ENCODE data around the gene SLC25A12. TPM values are rescaled to one million over a fixed set of nuclear protein-coding genes. Genes with fewer than 3 reads are reported as not detected.

SLC25A12 gene
- total and polyA plus RNA-seq, 7 donors, result 12.0 to 77.8 (median 53.5) TPM

- Histone ChIP-seq H3K27me3 (no peaks in the 10 kb centered on the region), H3K27ac (no peak overlapping the region), H3K36me3 (peaks cover 17 to 65% (median 35%) of the 10 kb centered on the region in 4 donors), H3K9me3 (no peaks in the 10 kb centered on the region), H3K4me1 (no peaks in the 10 kb centered on the region), H3K4me3 (no peak overlapping the region)
- 1 to 96% methylated on average over 2 of the region's 2 CpGs for WGBS, 2 donors
- no peak for DNase-seq
- no peak for TF ChIP-seq EP300 (IDR thresholded peaks at IDR 0.05)
- no peak for TF ChIP-seq POLR2A (IDR thresholded peaks at IDR 0.05)
- TF ChIP-seq POLR2AphosphoS5 (IDR thresholded peaks at IDR 0.05), result no peak
- no peak for TF ChIP-seq CTCF (IDR thresholded peaks at IDR 0.05)
- intact Hi-C loops (cut with DNase I), result no loop called here
These were observed 56.3 kb downstream of the SLC25A12 start for GRCh38 chr2:171837736-171838135.

DNA sequence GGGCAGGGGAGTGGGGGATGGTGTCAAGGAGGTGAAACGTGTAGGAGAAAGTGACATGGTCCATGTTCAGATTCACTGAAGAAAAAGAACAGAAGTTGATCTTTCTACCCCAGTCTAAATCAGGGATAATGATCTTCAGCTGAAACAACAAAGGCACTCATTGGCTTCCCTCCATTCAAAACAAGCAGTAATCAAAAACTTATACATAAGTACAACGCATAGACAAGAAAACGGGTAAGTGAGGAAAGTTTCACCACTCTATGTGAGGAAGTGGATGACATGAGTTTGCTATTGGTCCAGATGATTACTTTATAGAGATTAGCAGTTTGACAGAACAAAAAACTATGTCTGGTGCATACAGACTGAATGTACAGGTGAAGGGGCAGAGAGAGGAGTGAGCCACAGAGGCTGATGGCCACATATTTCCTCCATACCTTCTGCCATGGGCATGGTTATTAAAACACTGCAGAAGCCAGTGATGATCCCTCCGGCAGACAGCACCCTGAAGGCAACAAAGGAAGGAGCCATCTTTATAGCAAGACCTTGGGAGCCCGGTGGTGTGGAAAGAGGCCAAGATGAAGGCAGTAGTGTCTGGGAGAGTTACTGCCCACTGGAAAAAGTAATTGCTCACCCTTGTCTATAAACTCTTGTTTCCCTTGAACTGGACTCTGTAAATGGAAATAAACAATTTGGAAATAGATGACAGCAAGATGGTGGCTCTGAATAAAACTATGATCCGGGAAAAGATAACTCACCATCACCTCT is 57.7 kb downstream of the SLC25A12 start:
- no peaks in the 10 kb centered on the region for H3K27me3 ChIP-seq
- no peak overlapping the region for H3K27ac ChIP-seq
- no peak overlapping the region for H3K4me3 ChIP-seq
- 94 to 95% methylated on average over 6 of the region's 6 CpGs for WGBS, 2 donors
- H3K9me3 ChIP-seq, result peaks cover 0 to 3% (median 0%) of the 10 kb centered on the region in 4 donors
- no peaks in the 10 kb centered on the region for H3K4me1 ChIP-seq
- H3K36me3 ChIP-seq, result peaks cover 26 to 65% (median 36%) of the 10 kb centered on the region in 4 donors
- DNase-seq, result no peak
- intact Hi-C loops (cut with DNase I), result no loop called here
- TF ChIP-seq EP300 (IDR thresholded peaks at IDR 0.05), result no peak
- no peak for TF ChIP-seq POLR2AphosphoS5 (IDR thresholded peaks at IDR 0.05)
- TF ChIP-seq CTCF (IDR thresholded peaks at IDR 0.05), result no peak
- TF ChIP-seq POLR2A (IDR thresholded peaks at IDR 0.05), result no peak

DNA sequence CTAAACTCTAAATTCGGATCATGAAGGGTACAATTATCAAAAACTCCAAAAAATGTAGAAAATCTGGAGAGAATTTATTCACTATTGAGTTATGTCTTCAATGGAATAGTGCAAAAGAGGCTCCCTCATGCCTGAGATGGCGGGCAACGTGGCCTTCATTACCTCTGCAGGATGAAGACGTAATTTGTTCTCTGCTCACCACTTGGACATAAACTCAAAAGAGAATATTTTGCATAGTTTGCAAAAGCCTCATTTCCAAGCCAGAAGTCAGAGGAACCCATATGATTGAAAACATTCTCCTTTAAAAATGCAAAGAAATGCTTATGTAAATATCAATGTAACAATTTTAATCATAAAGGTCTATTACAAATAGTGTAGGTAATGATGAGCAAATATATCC is 58.7 kb downstream of the SLC25A12 start:
- peaks cover 0 to 3% (median 0%) of the 10 kb centered on the region in 4 donors for H3K9me3 ChIP-seq
- H3K27ac ChIP-seq, result no peak overlapping the region
- no peak overlapping the region for H3K4me3 ChIP-seq
- H3K4me1 ChIP-seq, result no peaks in the 10 kb centered on the region
- intact Hi-C loops (cut with DNase I), result no loop called here
- H3K36me3 ChIP-seq, result peaks cover 26 to 70% (median 42%) of the 10 kb centered on the region in 4 donors
- DNase-seq, result no peak
- no peak for TF ChIP-seq EP300 (IDR thresholded peaks at IDR 0.05)
- no peak for TF ChIP-seq POLR2A (IDR thresholded peaks at IDR 0.05)
- TF ChIP-seq CTCF (IDR thresholded peaks at IDR 0.05), result no peak
- no peak for TF ChIP-seq POLR2AphosphoS5 (IDR thresholded peaks at IDR 0.05)
- 95 to 98% methylated on average over 4 of the region's 4 CpGs for WGBS, 2 donors
- H3K27me3 ChIP-seq, result no peaks in the 10 kb centered on the region

GRCh38 chr2:171834286-171834685 is 59.8 kb downstream of the SLC25A12 start:
- intact Hi-C loops (cut with DNase I), result no loop called here
- no peak for TF ChIP-seq EP300 (IDR thresholded peaks at IDR 0.05)
- no peak for TF ChIP-seq POLR2AphosphoS5 (IDR thresholded peaks at IDR 0.05)
- TF ChIP-seq POLR2A (IDR thresholded peaks at IDR 0.05), result no peak
- no peak for TF ChIP-seq CTCF (IDR thresholded peaks at IDR 0.05)
- H3K27me3 ChIP-seq, result no peaks in the 10 kb centered on the region
- H3K27ac ChIP-seq, result no peak overlapping the region
- no peak for DNase-seq
- peaks cover 26 to 81% (median 42%) of the 10 kb centered on the region in 4 donors for H3K36me3 ChIP-seq
- H3K9me3 ChIP-seq, result peaks cover 0 to 3% (median 0%) of the 10 kb centered on the region in 4 donors
- no peak overlapping the region for H3K4me3 ChIP-seq
- no peaks in the 10 kb centered on the region for H3K4me1 ChIP-seq

Data from sigmoid colon (tissue), 7 donors.